ENCODE results near the gene PPIC.
A peak's percentile ranks its signal among the peaks of the same experiment; 100 is the strongest.

Gene PPIC

DNA sequence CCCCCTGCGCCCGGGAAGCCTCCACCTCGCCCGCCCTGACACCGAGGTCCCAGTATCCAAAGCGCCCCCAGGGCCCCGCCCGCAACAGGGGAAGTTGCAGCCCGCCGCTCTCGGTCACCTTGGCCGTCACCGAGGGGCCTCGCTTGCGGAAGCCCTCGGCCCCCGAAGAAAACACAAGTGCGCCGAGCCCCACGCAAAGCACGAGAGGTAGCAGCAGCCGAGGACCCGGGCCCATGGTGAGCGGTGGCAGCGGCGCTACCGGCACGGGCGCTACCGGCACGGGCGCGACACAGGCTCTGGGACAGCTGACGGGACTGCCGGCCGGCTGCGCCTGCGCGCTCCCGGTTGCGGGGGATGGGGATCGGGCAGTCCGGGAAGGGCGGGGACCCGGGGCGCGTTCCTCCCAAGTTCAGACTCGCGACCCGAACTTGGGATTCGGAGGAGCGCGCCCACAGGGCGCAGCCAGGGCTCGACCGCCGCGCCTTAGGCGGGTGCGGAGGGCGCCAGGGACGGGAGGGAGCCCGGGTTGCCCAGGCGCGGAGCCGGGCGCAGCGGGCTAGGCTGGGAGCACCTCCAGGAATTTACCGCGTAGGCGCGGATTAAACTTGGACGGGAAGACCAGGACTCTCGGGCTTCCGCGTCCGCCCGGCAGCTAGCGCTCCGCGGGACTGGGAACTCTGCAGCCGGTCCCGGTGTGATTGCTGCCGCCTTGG is at the start of gene PPIC:
PPIC (minus strand) TSS at position 335 of the 713 bp plus-strand sequence; CDS start at position 235, 100 bp downstream.
- peak; percentile 68 for DNase-seq

- DNase-seq = no peak
These were observed 49.2 kb upstream of the PPIC start for GRCh38 chr5:123085638-123086286.

- no peak for DNase-seq
These were observed 48.4 kb upstream of the PPIC start for GRCh38 chr5:123084730-123085605.

DNA sequence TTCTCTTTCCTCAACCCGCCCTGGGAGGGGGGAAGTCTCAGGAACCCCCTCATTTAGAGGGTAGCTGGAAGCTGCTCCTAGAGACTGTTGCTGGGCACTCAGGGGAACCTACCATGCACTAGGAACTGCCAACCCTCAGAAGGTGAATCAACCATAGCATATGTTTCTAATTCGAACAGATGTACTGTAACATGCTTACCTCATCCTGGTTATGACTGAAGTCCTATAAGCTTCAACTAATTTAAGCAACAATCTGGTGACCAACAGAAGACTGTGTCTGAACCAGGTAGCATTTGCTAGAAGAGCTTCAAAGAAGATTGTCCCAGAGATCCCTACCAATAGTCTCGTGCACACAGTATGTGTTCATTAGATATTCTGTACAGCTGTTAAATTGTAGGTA is 46.8 kb upstream of the PPIC start:
- DNase-seq = no peak

DNA sequence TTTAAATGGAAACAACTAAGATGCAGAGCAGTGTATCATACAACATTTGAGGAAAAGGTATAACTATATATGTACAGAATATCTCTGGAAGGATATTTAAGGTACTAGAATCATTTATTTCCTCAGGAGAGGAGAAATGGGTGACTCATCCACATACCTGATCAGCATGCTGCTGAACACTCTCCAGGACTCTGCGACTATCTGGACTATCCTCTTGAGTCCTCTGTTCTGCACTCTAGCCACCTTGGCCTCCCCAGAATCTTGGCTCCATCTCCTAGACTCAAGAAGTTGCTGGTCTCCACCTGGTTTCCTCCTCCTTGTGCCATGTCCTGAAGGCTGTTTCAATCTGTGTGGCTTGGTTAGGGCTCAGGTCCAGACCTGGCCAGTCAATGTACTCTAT is 43.7 kb upstream of the PPIC start:
- no peak for DNase-seq

DNA sequence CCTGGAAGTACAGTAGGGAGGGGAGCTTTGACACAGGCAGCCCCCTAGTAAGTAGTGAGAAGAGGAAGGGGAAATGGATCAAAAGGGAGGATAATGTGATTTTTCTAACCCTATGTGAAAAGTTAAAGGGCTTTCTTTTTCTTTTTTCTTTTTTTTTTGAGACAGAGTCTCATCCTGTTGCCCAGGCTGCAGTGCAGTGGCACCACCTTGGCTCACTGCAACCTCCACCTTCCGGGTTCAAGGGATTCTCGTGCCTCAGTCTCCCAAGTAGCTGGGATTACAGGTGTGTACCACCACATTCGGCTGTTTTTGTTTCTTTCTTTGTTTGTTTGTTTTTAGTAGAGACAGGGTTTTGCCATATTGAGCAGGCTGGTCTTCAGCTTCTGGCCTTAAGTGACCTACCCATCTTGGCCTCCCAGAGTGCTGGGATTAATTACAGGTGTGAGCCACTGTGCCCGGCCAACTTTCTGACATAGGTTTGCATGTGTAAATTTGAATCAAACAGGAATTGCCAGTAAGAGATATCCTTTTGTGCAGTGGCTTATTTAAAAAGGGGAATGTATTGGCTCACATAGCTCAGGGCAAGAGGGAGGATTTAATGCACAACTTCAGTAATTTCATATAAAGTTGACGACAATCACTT is 39.1 kb upstream of the PPIC start:
- no peak for DNase-seq

DNA sequence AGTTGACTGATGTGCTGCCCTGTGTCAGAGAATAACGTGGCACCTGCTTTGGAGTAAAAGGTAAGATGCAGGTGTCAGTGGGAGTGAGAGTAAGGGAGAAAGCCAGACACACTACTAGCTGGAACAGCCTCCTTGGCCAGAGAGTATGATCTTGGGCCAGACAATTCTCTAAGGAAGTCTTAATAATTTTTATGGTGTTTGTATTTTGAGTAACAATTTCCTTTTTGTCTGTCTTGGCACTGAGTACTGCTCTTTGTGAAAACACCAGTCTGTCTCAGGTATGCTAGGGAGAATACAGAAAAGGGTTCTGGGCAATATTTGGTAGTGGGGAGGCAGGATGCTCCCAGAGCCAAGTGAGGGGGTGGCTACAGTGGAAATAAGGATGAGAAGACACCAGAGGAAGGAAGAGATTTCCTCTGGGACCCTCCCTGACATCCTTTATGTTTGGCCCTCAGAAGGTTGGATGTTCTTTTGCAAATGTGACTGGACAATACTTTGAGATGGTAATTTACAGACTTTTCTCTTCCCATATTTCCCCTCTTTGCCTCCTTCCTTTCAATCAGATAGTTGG is 31.9 kb upstream of the PPIC start:
- DNase-seq = no peak

DNA sequence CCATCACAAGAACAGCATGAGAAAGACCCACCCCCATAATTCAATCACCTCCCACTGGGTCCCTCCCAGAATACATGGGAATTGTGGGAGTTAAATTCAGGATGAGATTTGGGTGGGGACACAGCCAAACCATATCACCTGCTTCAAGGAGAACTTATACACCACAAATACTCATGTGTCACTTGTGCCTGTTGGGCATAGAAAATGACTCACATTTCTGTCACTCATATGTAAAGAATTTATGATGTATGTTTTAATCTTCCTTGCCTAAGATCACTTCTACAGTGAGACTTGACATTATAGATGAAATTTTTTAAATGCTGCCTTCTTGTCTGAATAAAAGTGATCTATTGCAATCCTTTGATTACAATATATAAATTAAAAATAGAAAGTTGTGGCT is 29.5 kb upstream of the PPIC start:
- no peak for DNase-seq

DNA sequence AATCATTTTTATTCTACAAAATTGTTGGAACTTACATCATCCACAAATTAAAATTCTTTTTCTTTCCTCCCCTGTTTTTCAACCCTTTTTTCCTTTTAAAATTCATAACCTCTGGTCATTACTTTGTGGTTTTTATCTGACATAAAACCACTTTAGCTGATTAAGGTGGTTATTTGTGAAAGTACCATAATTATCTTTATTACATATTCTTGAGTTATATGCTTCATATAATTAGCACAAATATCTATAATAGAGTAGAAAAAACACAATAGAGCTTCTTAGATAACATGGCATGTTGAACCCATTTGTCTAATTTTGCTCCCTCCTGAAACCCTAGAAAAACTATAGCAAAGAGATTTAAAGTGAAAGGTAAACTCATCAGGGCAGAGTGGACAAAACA is 22.9 kb upstream of the PPIC start:
- no peak for DNase-seq

DNA sequence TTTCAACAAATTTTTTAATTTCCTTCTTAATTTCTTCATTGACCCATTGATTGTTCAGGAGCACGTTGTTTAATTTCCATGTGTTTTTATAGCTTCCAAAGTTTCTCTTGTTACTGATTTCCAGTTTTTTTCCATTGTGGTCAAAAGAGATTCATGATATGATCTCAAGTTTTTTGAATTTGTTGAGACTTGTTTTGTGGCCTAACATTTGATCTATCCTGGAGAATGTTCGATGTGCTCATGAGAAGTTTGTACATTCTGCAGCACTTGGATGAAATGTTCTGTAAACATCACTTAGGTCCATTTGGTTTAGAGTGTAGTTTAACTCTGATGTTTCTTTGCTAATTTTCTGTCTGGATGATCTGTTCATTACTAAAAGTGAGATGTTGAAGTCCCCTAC is 14.7 kb upstream of the PPIC start:
- no peak for DNase-seq

DNA sequence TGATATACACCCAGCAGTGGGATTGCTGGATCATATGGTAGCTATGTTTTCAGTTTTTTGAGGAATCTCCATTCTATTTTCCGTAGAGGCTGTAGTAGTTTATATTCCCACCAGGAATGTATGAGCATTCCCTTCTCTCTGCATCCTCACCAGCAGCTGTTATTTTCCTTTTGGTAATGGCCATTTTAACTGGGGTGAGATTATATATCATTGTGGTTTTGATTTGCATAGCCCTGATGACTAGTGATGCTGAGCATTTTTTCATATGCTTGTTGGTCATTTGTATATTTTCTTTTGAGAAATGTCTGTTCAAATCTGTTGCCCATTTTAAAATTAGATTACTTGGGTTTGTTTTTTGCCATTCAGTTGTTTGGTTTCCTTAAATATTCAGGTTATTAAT is 11.2 kb upstream of the PPIC start:
- DNase-seq = no peak

DNA sequence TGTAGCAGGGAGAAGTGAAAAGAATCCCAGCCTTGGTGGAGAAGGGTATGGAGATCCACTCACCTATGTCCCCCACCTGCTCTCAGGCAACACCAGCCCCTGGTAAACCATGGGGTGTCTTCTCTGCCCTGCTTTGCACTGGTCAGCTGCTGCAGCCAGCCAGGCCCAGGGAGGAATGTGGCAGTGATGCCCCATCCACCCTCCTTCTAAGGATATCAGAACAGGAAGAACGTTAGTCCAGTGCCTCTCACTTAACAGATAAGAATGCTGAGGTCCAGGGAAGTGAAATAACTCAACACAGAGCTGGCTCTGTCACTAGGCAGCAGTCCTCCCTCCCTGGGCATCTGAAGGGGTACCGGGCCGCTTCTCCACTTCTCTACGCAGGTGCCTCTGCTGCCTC is 9.7 kb upstream of the PPIC start:
- DNase-seq = no peak

DNA sequence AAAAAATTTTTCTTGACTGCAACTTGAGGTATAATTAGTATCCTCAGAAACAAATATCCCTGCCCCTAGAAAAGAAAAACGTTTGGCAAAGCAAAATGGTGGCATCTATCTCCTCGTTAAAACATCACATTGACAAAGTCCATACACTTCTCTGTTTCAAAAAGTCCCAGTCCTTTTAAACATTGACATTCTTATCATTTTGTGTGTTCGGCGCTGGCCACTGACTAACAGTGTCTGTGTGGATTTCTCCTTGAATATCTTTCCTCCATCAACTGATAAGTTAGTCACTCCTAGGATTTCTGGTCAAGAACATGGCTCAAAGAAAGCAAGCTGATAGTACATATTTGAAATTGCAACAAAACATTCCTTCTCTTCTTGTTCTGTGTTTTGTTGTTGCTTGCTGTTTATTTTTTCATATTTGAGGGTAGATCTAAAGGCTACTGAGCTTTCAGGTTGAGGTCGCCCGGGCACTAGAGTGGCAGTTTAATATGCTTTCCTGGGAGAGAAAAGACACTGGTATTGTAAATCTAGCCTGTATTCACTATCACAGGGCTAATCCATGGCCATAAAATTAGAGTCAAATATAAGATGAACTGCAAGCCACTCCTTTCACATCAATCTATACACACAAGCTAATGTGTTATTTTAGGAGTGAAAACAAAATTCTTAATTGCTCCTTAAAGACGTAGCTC is 8.5 kb upstream of the PPIC start:
- DNase-seq = no peak

GRCh38 chr5:123039673-123040072 is 3.1 kb upstream of the PPIC start:
- DNase-seq = no peak

- no peak for DNase-seq
These were observed 536 bp upstream of the PPIC start for GRCh38 chr5:123037104-123037418.

DNA sequence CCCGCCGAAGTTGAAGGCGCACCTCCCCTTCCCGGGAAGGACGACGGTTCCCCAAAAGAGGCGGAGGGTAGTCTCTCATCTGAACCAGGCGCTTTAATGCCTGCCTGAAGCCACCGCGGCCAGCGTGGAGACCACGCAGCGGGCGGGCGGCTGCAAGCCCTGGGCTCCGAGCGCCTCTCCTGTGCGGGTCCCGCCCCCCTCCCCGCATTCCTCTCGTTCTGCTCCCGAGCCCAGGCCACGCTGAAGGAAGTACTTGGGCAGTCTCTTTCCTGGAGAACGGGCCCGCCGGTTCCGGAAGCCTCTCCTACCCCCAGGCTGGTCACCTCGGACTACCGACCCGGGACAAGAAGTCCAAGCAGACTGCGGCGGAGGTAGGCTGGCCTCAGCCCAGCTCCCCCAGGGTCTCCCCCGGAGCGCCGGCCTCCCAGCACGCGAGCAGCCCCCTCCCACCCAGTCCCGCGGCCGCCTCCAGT is 571 bp downstream of the PPIC start:
- DNase-seq = no peak

- no peak for DNase-seq
These were observed 1.1 kb downstream of the PPIC start for GRCh38 chr5:123035360-123035917.

- DNase-seq = no peak
These were observed 3.3 kb downstream of the PPIC start for GRCh38 chr5:123033157-123033671.

DNA sequence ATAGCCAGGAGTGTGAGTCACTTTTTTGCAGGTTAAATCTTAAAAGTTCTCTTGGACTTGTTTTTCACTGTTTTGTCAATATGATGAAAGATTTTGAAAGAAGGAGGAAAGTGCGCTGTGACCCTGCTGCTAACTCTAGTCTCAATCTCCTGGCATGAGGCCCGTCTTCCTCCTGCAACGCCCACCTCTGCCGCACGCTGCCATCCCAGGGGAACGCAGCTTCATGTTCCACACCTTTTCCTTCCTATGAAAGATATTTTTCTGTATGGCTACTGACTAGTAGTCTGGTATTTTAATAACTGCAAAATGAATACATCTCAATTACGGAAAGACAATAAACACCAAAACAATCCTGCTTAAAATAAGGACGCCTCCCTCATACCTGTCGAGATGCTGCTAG is 8.3 kb downstream of the PPIC start:
- DNase-seq = no peak

DNA sequence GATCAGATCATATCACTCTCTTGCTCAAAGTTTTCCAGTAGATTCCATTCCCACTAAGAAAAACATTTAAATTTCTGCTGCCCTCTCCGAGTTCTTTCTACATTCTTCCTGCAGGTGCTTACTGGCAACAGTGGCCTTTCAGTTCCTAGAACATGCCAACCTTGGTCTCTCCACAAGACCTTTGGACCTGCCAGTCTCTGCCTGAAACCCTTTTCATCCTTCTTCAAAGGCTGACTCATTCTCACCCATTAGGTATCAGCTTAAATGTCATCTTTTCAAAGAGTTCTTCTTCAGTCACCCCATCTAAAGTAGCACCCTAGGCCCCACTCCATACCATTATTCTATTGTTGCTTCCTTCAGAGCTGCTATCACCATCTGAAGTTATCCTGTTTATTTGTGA is 21.8 kb downstream of the PPIC start:
- no peak for DNase-seq

DNA sequence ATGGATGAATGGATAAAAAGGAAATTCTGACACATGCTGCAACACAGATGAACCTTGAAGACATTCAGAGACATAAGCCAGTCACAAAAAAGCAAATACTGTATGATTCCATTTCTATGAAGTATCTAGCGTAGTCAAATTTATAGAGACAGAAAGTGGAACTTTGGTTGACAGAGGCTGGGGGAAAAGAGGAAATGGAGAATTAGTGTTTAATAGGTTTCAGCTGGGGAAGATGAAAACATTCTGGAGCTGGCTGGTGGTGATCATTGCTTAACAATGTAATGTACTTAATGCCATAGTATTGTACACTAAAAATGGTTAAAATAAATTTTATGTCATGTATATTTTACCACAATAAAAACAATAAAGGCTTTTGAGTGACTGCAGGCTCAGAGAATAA is 24.2 kb downstream of the PPIC start:
- DNase-seq = no peak

GRCh38 chr5:123007754-123008153 is 28.8 kb downstream of the PPIC start:
- no peak for DNase-seq

Measured in GOT3 (cell line).